Subcutaneous adipose tissue (tissue), 4 donors: ENCODE data around the gene FBXO3. TPM values are rescaled to one million over a fixed set of nuclear protein-coding genes. Genes with fewer than 3 reads are reported as not detected.

Experiments used
- total RNA-seq, 4 donors: library from RNA; depleted of rRNA; stranded (reverse); fragments of >200 nt; gene quantifications; one replicate each; pipeline ENCODE4 v1.1.0, GENCODE V29; 2016
- TF ChIP-seq, protein P1 (sequence below): fragments of 450-650 bp; IDR thresholded peaks from one replicate; pipeline ENCODE4 v1.5.1; 2016; ENCODE audit warnings: low read depth, mild to moderate bottlenecking, control low read depth, antibody characterized with exemption, moderate library complexity

Gene FBXO3
- total RNA-seq, 4 donors from 2014 or later = 28.8 to 38.5 (median 33.9) TPM

GRCh38 chr11:33775832-33776470, 1.6 kb upstream of the FBXO3 start:
- TF ChIP-seq, protein P1, sequence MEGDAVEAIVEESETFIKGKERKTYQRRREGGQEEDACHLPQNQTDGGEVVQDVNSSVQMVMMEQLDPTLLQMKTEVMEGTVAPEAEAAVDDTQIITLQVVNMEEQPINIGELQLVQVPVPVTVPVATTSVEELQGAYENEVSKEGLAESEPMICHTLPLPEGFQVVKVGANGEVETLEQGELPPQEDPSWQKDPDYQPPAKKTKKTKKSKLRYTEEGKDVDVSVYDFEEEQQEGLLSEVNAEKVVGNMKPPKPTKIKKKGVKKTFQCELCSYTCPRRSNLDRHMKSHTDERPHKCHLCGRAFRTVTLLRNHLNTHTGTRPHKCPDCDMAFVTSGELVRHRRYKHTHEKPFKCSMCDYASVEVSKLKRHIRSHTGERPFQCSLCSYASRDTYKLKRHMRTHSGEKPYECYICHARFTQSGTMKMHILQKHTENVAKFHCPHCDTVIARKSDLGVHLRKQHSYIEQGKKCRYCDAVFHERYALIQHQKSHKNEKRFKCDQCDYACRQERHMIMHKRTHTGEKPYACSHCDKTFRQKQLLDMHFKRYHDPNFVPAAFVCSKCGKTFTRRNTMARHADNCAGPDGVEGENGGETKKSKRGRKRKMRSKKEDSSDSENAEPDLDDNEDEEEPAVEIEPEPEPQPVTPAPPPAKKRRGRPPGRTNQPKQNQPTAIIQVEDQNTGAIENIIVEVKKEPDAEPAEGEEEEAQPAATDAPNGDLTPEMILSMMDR = no peak

GRCh38 chr11:33775467-33775807, 1.1 kb upstream of the FBXO3 start:
- TF ChIP-seq, protein P1 = no peak

GRCh38 chr11:33774736-33775466, 581 bp upstream of the FBXO3 start:
- TF ChIP-seq, protein P1 = no peak

DNA sequence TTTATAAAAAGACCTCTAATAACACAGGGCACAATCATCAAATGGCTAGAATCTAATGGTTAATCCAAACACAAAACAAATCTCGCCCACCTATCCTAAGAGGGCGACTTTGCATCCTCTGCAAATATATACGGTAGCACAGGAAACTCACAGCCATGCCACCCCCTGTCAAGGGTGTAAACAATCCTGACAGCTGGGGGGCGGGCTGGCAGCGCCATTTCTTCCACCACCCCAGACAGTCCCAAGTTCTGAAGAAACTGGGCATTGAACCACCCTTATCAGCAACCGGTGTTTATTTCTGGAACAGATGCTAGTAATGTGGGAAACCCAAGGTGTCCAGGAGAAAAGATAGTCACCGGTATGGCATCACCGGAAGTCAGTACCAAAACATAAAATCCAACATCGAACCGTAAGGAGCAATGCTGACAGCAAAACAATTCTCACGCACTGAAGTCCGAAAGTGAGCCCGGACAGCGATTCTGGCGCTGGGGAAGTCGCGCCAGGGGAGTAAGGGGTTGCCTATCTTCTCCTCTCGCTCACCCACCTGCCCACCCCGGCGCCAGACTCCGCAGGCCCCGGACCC, 825 bp downstream of the FBXO3 start:
- TF ChIP-seq, protein P1 = no peak

GRCh38 chr11:33772870-33773269, 1.4 kb downstream of the FBXO3 start:
- TF ChIP-seq, protein P1 = no peak

- TF ChIP-seq, protein P1 = no peak
These were observed 2.0 kb downstream of the FBXO3 start for GRCh38 chr11:33772300-33772699.

DNA sequence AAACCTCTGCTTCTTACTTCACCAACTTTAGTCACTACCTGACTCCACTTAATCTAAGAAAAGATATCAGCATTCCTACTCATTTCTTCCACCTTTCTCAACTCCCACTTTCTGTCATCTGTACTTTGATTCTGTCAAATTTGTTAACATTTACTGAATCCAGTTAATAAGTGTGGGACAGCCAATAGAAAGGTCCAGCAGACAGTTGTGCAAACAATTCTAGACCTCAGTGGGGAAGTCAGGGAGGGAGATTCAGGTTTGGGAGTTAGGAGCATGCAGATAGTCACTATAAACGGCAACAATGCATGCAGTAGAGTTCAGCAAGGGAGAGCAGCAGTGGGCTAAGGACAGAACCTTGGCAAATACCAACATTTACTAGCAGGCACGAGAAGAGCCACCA, 4.1 kb downstream of the FBXO3 start:
- TF ChIP-seq, protein P1 = no peak
